Kidney (tissue), 14 donors: ENCODE measurements around the gene TMEM186. TPM values are rescaled to one million over a fixed set of nuclear protein-coding genes. Genes with fewer than 3 reads are reported as not detected.
"Not testable (repeated sequence)": the region's sequence is repeated elsewhere in the genome, so short reads cannot be mapped to it uniquely, and the experiment has no call there.

Experiments used
- DNase-seq, 5 donors: peaks; one replicate each; pipeline ENCODE4 v3.0.0-alpha.2; 2013 to 2020
- FAIRE-seq: peaks from 2 replicates; lab custom pipeline; 2012; peaks lifted over from hg19 to GRCh38; lab: Jason Lieb, UNC
- H3K27ac ChIP-seq, 2 donors: one replicate each; pipeline ENCODE4 v1.7.0; 2013; ENCODE audit warnings: low read depth in 2 of 2, low read length in 2 of 2, inconsistent platforms in 1 of 2
- H3K27me3 ChIP-seq: one replicate; pipeline ENCODE4 v1.7.1; 2013; ENCODE audit warnings: low read length, inconsistent platforms; ENCODE audit not compliant: control insufficient read depth, insufficient read depth
- H3K36me3 ChIP-seq, 3 donors: one replicate each; pipeline versions ENCODE4 v1.7.0 to v1.7.1; 2013; ENCODE audit warnings: low read length in 3 of 3, control low read depth in 1 of 3, inconsistent platforms in 1 of 3; ENCODE audit not compliant: insufficient read depth in 3 of 3, control insufficient read depth in 2 of 3
- H3K4me1 ChIP-seq, 3 donors: one replicate each; pipeline versions ENCODE4 v1.7.0 to v1.7.1; 2013; ENCODE audit warnings: low read length in 3 of 3, inconsistent platforms in 1 of 3, low read depth in 1 of 3; ENCODE audit not compliant: control insufficient read depth in 2 of 3, insufficient read depth in 2 of 3
- H3K4me3 ChIP-seq, 3 donors: one replicate each; pipeline versions ENCODE4 v1.7.0 to v1.8.1; 2013; ENCODE audit warnings: low read length in 3 of 3, control low read depth in 1 of 3, inconsistent platforms in 1 of 3
- H3K9ac ChIP-seq, 3 donors: one replicate each; pipeline versions ENCODE4 v1.7.0 to v1.7.1; 2013; ENCODE audit warnings: low read length in 3 of 3, control low read depth in 1 of 3, inconsistent platforms in 1 of 3
- H3K9me3 ChIP-seq, 3 donors: one replicate each; pipeline versions ENCODE4 v1.7.0 to v1.7.1; 2013; ENCODE audit warnings: low read length in 3 of 3, control low read depth in 1 of 3, inconsistent platforms in 1 of 3; ENCODE audit not compliant: control insufficient read depth in 2 of 3, insufficient read depth in 1 of 3
- CTCF ChIP-seq: IDR thresholded peaks from 3 replicates; pipeline ENCODE4 v1.5.1; 2012; ENCODE audit warnings: mild to moderate bottlenecking, moderate library complexity, borderline replicate concordance; ENCODE audit not compliant: insufficient read depth; ENCODE audit errors: extremely low read depth
- intact Hi-C: fragments of 100-400 bp; cut with DNase I; formaldehyde crosslinking; loops from one replicate; pipeline ENCODE4 v1.11.1; 2022
- polyA plus RNA-seq: library from polyadenylated mRNA; stranded (reverse); fragments of 350-450 nt; fragmentation: Illumina TruSeq; extraction: RNeasy Lipid Tissue Mini Kit (QIAGEN cat#74804); gene quantifications from one replicate; pipeline ENCODE4 v1.2.3, GENCODE V29; 2014; ENCODE audit warnings: low read depth, low replicate concordance; ENCODE audit not compliant: insufficient read depth
- total RNA-seq: library from RNA; stranded (reverse); fragmentation: NEBNext Ultra II Directional; extraction: Animal tissue kit (Norgen Biotek cat#: 25700); gene quantifications from one replicate; pipeline ENCODE4 v1.2.1, GENCODE V29; 2021
- donor health status: control.
- donor health status: control.
- donor health status: control.
- donor health status: control.
- donor health status: control.
- donor health status: DM: yes; HTN: yes; CAD: no.
- donor health status: Normal renal cell carcinoma (clear cell type).

TMEM186 gene
- total and polyA plus RNA-seq, 2 donors from 2014 or later, result 11.0 to 20.2 TPM

- intact Hi-C loops, result no loop called here
- no peak overlapping the region for H3K9ac ChIP-seq
- TF ChIP-seq CTCF, result no peak
- no peaks in the 10 kb centered on the region for H3K36me3 ChIP-seq
- H3K4me1 ChIP-seq, result peaks cover 0 to 13% (median 12%) of the 10 kb centered on the region in 3 donors
- FAIRE-seq, result no peak
- no peak overlapping the region for H3K4me3 ChIP-seq
- DNase-seq, result no peak
- H3K9me3 ChIP-seq, result no peaks in the 10 kb centered on the region
- H3K27me3 ChIP-seq, result no peaks in the 10 kb centered on the region
- H3K27ac ChIP-seq, result no peak overlapping the region
Observed at GRCh38 chr16:8795091-8795490, 2.3 kb downstream of the TMEM186 start.

GRCh38 chr16:8788578-8789172 is 8.8 kb downstream of the TMEM186 start:
- DNase-seq (peak in 3 of 5 donors; percentile 23 to 76 (median 48)), FAIRE-seq (no peak)
- H3K9ac ChIP-seq, result peak overlapping the region in 1 of 3 donors; percentile 42
- TF ChIP-seq CTCF, result no peak
- no peaks in the 10 kb centered on the region for H3K9me3 ChIP-seq
- peaks cover 0 to 3% (median 0%) of the 10 kb centered on the region in 3 donors for H3K4me1 ChIP-seq
- H3K36me3 ChIP-seq, result no peaks in the 10 kb centered on the region
- peak overlapping the region in 2 of 3 donors; percentile 60 to 72 for H3K4me3 ChIP-seq
- H3K27ac ChIP-seq, result peak overlapping the region; percentile 45 to 79
- H3K27me3 ChIP-seq, result no peaks in the 10 kb centered on the region
- intact Hi-C loops, result loop anchor here (10.0 kb wide), 1 partner anchor 124 kb away; no protein-coding TSS in a partner anchor

- H3K4me3 ChIP-seq, H3K9me3 ChIP-seq, FAIRE-seq, H3K4me1 ChIP-seq, H3K27ac ChIP-seq, H3K27me3 ChIP-seq, H3K9ac ChIP-seq, DNase-seq, H3K36me3 ChIP-seq: not testable (repeated sequence)
- intact Hi-C loops, result loop anchor here (10.0 kb wide), 1 partner anchor 122 kb away; no protein-coding TSS in a partner anchor
Observed at GRCh38 chr16:8786316-8786715, 11.1 kb downstream of the TMEM186 start.

GRCh38 chr16:8785408-8785807 is 12.0 kb downstream of the TMEM186 start:
- Histone ChIP-seq H3K9me3 (no peaks in the 10 kb centered on the region), H3K36me3 (no peaks in the 10 kb centered on the region), H3K9ac (no peak overlapping the region), H3K27me3 (no peaks in the 10 kb centered on the region), H3K4me1 (peaks cover 0 to 3% (median 0%) of the 10 kb centered on the region in 3 donors), H3K4me3 (no peak overlapping the region), H3K27ac (no peak overlapping the region)
- DNase-seq, result no peak
- TF ChIP-seq CTCF, result no peak
- intact Hi-C loops, result loop anchor here (10.0 kb wide), 1 partner anchor 121 kb away; no protein-coding TSS in a partner anchor
- FAIRE-seq, result no peak
